Naive thymus-derived CD4-positive, alpha-beta T cell (primary cell): Measurements from ENCODE around the gene ADGRE3. TPM values are rescaled to one million over a fixed set of nuclear protein-coding genes. Genes with fewer than 3 reads are reported as not detected.
"Not testable (repeated sequence)": the region's sequence is repeated elsewhere in the genome, so short reads cannot be mapped to it uniquely, and the experiment has no call there.

Experiments
- ATAC-seq: fragments of 150-1000 bp; cut with Tn5 transposase; 2 replicates; pipeline ENCODE4 v1.10.0; 2021; ENCODE audit warnings: mild to moderate bottlenecking, moderate library complexity
- CTCF ChIA-PET: fragments of 350-600 bp; sonication (Branson Sonifier 250); formaldehyde crosslinking; loops from one replicate; lab custom pipeline; 2021; ENCODE audit warnings: antibody characterized with exemption; lab: Charles Lee
- POLR2A ChIA-PET: fragments of 350-600 bp; sonication (Branson Sonifier 250); formaldehyde crosslinking; loops from one replicate; lab custom pipeline; 2021; ENCODE audit warnings: antibody characterized with exemption, inconsistent platforms; lab: Charles Lee
- DNase-seq, 9 donors: peaks; one replicate each; pipeline versions ENCODE4 v3.0.0 to v3.0.0-alpha.2; 2020 to 2022; ENCODE audit warnings: mixed read lengths in 1 of 9
- H3K27ac ChIP-seq: one replicate; pipeline ENCODE4 v1.7.0; 2013; ENCODE audit warnings: mild to moderate bottlenecking, low read depth, low read length, moderate library complexity
- H3K27me3 ChIP-seq, 2 donors: one replicate each; pipeline ENCODE4 v1.7.0; 2013; ENCODE audit warnings: low read length in 2 of 2, mild to moderate bottlenecking in 2 of 2, moderate library complexity in 2 of 2; ENCODE audit not compliant: control insufficient read depth in 2 of 2, insufficient read depth in 2 of 2
- H3K36me3 ChIP-seq, 3 experiments: 1 replicate in 2 of 3; 2 replicates in 1 of 3; pipeline ENCODE4 v1.7.0; 2013; ENCODE audit warnings: low read length in 3 of 3, mild to moderate bottlenecking in 3 of 3, moderate library complexity in 1 of 3; ENCODE audit not compliant: insufficient read depth in 3 of 3, control insufficient read depth in 2 of 3
- H3K4me1 ChIP-seq, 2 donors: one replicate each; pipeline ENCODE4 v1.7.0; 2013; ENCODE audit warnings: low read length in 2 of 2, mild to moderate bottlenecking in 2 of 2, moderate library complexity in 1 of 2; ENCODE audit not compliant: control insufficient read depth in 2 of 2, insufficient read depth in 2 of 2
- H3K4me3 ChIP-seq: 2 replicates; pipeline ENCODE4 v1.7.0; 2013; ENCODE audit warnings: mild to moderate bottlenecking, low read length
- H3K9me3 ChIP-seq, 3 experiments: 1 replicate in 2 of 3; 2 replicates in 1 of 3; pipeline ENCODE4 v1.7.0; 2013; ENCODE audit warnings: low read length in 3 of 3; ENCODE audit not compliant: control insufficient read depth in 2 of 3
- H3K27ac Mint-ChIP-seq, 9 donors: one replicate each; pipeline ENCODE4 v1.8.0; 2020 to 2022; ENCODE audit warnings: mixed read lengths in 9 of 9, mild to moderate bottlenecking in 8 of 9, moderate library complexity in 5 of 9, inconsistent platforms in 2 of 9
- H3K27me3 Mint-ChIP-seq, 5 donors: one replicate each; pipeline ENCODE4 v1.8.0; 2021 to 2022; ENCODE audit warnings: mixed read lengths in 5 of 5, mild to moderate bottlenecking in 1 of 5
- H3K36me3 Mint-ChIP-seq, 5 donors: one replicate each; pipeline ENCODE4 v1.8.0; 2020 to 2022; ENCODE audit warnings: mixed read lengths in 5 of 5, mild to moderate bottlenecking in 3 of 5, inconsistent platforms in 1 of 5
- H3K4me1 Mint-ChIP-seq, 7 donors: one replicate each; pipeline ENCODE4 v1.8.0; 2020 to 2022; ENCODE audit warnings: mixed read lengths in 7 of 7, mild to moderate bottlenecking in 3 of 7, inconsistent platforms in 1 of 7
- H3K4me3 Mint-ChIP-seq, 10 donors: one replicate each; pipeline ENCODE4 v1.8.0; 2020 to 2022; ENCODE audit warnings: mild to moderate bottlenecking in 10 of 10, mixed read lengths in 10 of 10, moderate library complexity in 6 of 10, inconsistent platforms in 2 of 10
- H3K9me3 Mint-ChIP-seq, 11 donors: one replicate each; pipeline ENCODE4 v1.8.0; 2020 to 2022; ENCODE audit warnings: mixed read lengths in 11 of 11, mild to moderate bottlenecking in 4 of 11, inconsistent platforms in 1 of 11, moderate library complexity in 1 of 11
- intact Hi-C, 2 donors: fragments of 100-400 bp; cut with micrococcal nuclease; formaldehyde crosslinking; loops; one replicate each; pipeline ENCODE4 v1.15.1; 2023
- polyA plus RNA-seq, 2 donors: library from polyadenylated mRNA; unstranded; fragments of 300-500 nt; fragmentation: Illumina TruSeq; gene quantifications; one replicate each; pipeline ENCODE4 v1.2.3, GENCODE V29; 2021
- total RNA-seq, 6 experiments: library from RNA in 5 of 6; stranded (reverse) in 5 of 6; gene quantifications; 1 replicate in 5 of 6; 2 replicates in 1 of 6; pipeline ENCODE4 v1.2.3 and lab custom pipeline; 2021 to 2026

ADGRE3 gene
- total and polyA plus RNA-seq, 7 experiments from 2014 or later = 1.0 to 4.9 TPM; not detected in 5

- no peaks in the 10 kb centered on the region for H3K4me1 ChIP-seq
- ATAC-seq (no peak), DNase-seq (no peak)
- Mint-ChIP-seq H3K9me3 (peaks cover 4 to 14% (median 8%) of the 10 kb centered on the region in 11 donors), H3K4me1 (peaks cover 0 to 8% (median 5%) of the 10 kb centered on the region in 7 donors), H3K36me3 (peaks cover 0 to 9% (median 4%) of the 10 kb centered on the region in 5 donors), H3K4me3 (no peak overlapping the region), H3K27me3 (peaks cover 0 to 16% (median 7%) of the 10 kb centered on the region in 5 donors), H3K27ac (no peak overlapping the region)
- intact Hi-C loops = no loop called here
- H3K27ac ChIP-seq = no peak overlapping the region
- no peak overlapping the region for H3K4me3 ChIP-seq
- H3K36me3 ChIP-seq = no peaks in the 10 kb centered on the region
- ChIA-PET CTCF (no interaction called here), POLR2A (no interaction called here)
- no peaks in the 10 kb centered on the region for H3K9me3 ChIP-seq
- no peaks in the 10 kb centered on the region for H3K27me3 ChIP-seq
These were observed 75.0 kb downstream of the ADGRE3 start for GRCh38 chr19:14599548-14600147.

GRCh38 chr19:14595558-14595957 lies 79.1 kb downstream of the ADGRE3 start:
- Mint-ChIP-seq H3K4me1 (no peaks in the 10 kb centered on the region), H3K27me3 (peaks cover 0 to 22% (median 11%) of the 10 kb centered on the region in 5 donors), H3K4me3 (no peak overlapping the region), H3K9me3 (peaks cover 3 to 12% (median 6%) of the 10 kb centered on the region in 11 donors), H3K27ac (peak overlapping the region in 2 of 9 donors; percentile 14 to 72), H3K36me3 (peaks cover 0 to 12% (median 4%) of the 10 kb centered on the region in 5 donors)
- Histone ChIP-seq H3K4me1 (no peaks in the 10 kb centered on the region), H3K9me3 (no peaks in the 10 kb centered on the region), H3K27me3 (no peaks in the 10 kb centered on the region), H3K4me3 (no peak overlapping the region), H3K36me3 (no peaks in the 10 kb centered on the region), H3K27ac (no peak overlapping the region)
- intact Hi-C loops = no loop called here
- ATAC-seq (no peak), DNase-seq (no peak)
- POLR2A ChIA-PET = no interaction called here
- CTCF ChIA-PET = no interaction called here

- intact Hi-C loops, H3K4me3 ChIP-seq, H3K27ac ChIP-seq, CTCF ChIA-PET, H3K9me3 ChIP-seq, H3K9me3 Mint-ChIP-seq, H3K27me3 Mint-ChIP-seq, H3K4me1 Mint-ChIP-seq, H3K36me3 Mint-ChIP-seq, H3K4me3 Mint-ChIP-seq, POLR2A ChIA-PET, H3K27ac Mint-ChIP-seq, H3K4me1 ChIP-seq, H3K36me3 ChIP-seq, DNase-seq, H3K27me3 ChIP-seq: not testable (repeated sequence)
- ATAC-seq = peak; percentile 53
These were observed 85.2 kb downstream of the ADGRE3 start for GRCh38 chr19:14589433-14589832.

- intact Hi-C loops, H3K4me1 Mint-ChIP-seq, POLR2A ChIA-PET, H3K27me3 ChIP-seq, H3K27me3 Mint-ChIP-seq, H3K36me3 Mint-ChIP-seq, H3K27ac Mint-ChIP-seq, H3K36me3 ChIP-seq, H3K4me3 ChIP-seq, H3K4me3 Mint-ChIP-seq, H3K4me1 ChIP-seq, H3K9me3 ChIP-seq, H3K27ac ChIP-seq, H3K9me3 Mint-ChIP-seq, CTCF ChIA-PET: not testable (repeated sequence)
- ATAC-seq (peak; percentile 86), DNase-seq (peak in 1 of 9 donors; percentile 38)
These were observed 89.5 kb downstream of the ADGRE3 start for GRCh38 chr19:14585187-14585586.

GRCh38 chr19:14584372-14584771 lies 90.3 kb downstream of the ADGRE3 start:
- H3K27me3 ChIP-seq, DNase-seq, H3K27me3 Mint-ChIP-seq, ATAC-seq, H3K4me1 Mint-ChIP-seq, intact Hi-C loops, H3K27ac Mint-ChIP-seq, H3K4me3 ChIP-seq, CTCF ChIA-PET, H3K27ac ChIP-seq, H3K36me3 Mint-ChIP-seq, H3K9me3 ChIP-seq, H3K9me3 Mint-ChIP-seq, POLR2A ChIA-PET, H3K4me1 ChIP-seq, H3K36me3 ChIP-seq: not testable (repeated sequence)
- H3K4me3 Mint-ChIP-seq = peak overlapping the region in 1 of 10 donors; percentile 34

GRCh38 chr19:14582894-14583340 lies 91.7 kb downstream of the ADGRE3 start, which contains the start of gene CLEC17A:
Gene CLEC17A, plus strand, starts transcription at chr19:14583084. Its CDS starts 77 bp downstream, at chr19:14583161.
- H3K9me3 Mint-ChIP-seq = peaks cover 0 to 2% (median 0%) of the 10 kb centered on the region in 11 donors
- ATAC-seq = peak; percentile 40
- Histone ChIP-seq H3K27ac (no peak within 1 kb of the TSS), H3K9me3 (no peaks in the 10 kb centered on the region), H3K4me3 (no peak within 1 kb of the TSS), H3K4me1 (no peaks in the 10 kb centered on the region), H3K36me3 (no peaks in the 10 kb centered on the region), H3K27me3 (no peaks in the 10 kb centered on the region)
- POLR2A ChIA-PET = no interaction called here
- no peak for DNase-seq
- H3K4me1 Mint-ChIP-seq = peaks cover 0 to 2% (median 0%) of the 10 kb centered on the region in 7 donors
- intact Hi-C loops = no loop called here
- H3K27me3 Mint-ChIP-seq = no peaks in the 10 kb centered on the region
- H3K27ac Mint-ChIP-seq = no peak within 1 kb of the TSS
- CTCF ChIA-PET = no interaction called here
- H3K4me3 Mint-ChIP-seq = no peak within 1 kb of the TSS
- no peaks in the 10 kb centered on the region for H3K36me3 Mint-ChIP-seq

GRCh38 chr19:14580623-14581237 lies 93.9 kb downstream of the ADGRE3 start:
- Histone ChIP-seq H3K36me3 (no peaks in the 10 kb centered on the region), H3K4me3 (no peak overlapping the region), H3K27me3 (no peaks in the 10 kb centered on the region), H3K9me3 (no peaks in the 10 kb centered on the region), H3K4me1 (no peaks in the 10 kb centered on the region), H3K27ac (no peak overlapping the region)
- Mint-ChIP-seq H3K27me3 (no peaks in the 10 kb centered on the region), H3K4me3 (no peak overlapping the region), H3K36me3 (no peaks in the 10 kb centered on the region), H3K9me3 (peaks cover 0 to 2% (median 0%) of the 10 kb centered on the region in 11 donors), H3K27ac (no peak overlapping the region), H3K4me1 (peaks cover 0 to 2% (median 0%) of the 10 kb centered on the region in 7 donors)
- ATAC-seq = no peak
- ChIA-PET CTCF (no interaction called here), POLR2A (interaction anchor here (0.6 kb wide), 1 partner anchor 548 kb away, joined by 4 read pairs; no protein-coding TSS in a partner anchor)
- intact Hi-C loops = no loop called here
- peak in 1 of 9 donors; percentile 49 for DNase-seq
